ENCODE data around the gene WNT2.
"Not testable (repeated sequence)": the region's sequence is repeated elsewhere in the genome, so short reads cannot be mapped to it uniquely, and the experiment has no call there.

WNT2 gene

DNA sequence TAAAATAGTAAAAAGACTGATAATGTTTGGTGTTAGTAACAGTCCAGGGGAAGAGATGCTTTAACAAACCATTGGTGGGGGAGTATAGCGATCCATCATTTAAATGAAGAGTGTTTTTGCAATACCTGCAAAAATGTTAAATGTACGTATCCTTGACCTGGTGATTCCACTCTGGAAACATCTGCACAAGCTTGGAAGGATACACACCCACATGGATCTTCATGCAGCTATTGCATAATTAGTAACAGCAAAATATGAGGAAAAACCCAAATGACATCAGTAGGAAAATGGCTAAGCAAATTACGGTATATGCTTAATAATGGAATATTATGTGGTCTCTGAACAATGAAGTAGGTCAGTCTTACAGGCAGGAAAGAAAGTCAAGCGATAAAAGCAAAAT lies 20.5 kb downstream of the WNT2 start:
- no peak for DNase-seq

DNA sequence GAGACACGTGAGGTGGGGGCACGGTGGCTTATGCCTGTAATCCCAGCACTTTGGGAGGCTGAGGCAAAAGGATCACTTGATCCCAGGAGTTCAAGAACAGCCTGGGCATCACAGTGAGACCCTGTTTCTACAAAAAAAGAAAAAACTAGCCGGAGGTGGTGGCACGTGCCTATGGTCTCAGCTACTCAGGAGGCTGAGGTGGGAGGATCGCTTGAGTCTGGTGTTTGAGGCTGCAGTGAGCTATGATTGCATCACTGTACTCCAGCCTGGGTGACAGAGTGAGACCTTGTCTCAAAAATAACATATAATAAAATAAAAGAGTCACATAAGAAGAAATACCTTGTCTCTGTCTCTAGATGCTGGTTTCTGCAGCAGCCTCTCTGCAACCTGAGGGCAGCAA lies 22.4 kb downstream of the WNT2 start:
- DNase-seq = not testable (repeated sequence)

DNA sequence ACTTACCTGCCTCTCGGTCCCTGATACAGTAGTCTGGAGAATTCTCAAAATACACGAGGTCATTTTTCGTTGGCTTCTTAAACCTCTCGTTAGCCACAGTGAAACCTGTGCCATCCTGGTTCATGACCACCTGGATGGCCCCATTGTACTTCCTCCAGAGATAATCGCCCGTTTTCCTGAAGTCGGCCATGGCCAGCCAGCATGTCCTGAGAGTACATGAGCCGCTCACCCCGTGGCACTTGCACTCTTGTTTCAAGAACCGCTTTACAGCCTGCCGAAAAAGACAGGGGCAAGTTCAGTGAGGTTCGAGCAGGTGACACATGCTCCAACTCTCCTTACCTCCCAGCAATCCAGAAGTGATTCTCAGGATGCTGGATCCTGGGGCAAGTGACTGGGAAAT lies 25.3 kb downstream of the WNT2 start:
- DNase-seq = no peak

GRCh38 chr7:117296066-117296465 lies 26.8 kb downstream of the WNT2 start:
- no peak for DNase-seq

DNA sequence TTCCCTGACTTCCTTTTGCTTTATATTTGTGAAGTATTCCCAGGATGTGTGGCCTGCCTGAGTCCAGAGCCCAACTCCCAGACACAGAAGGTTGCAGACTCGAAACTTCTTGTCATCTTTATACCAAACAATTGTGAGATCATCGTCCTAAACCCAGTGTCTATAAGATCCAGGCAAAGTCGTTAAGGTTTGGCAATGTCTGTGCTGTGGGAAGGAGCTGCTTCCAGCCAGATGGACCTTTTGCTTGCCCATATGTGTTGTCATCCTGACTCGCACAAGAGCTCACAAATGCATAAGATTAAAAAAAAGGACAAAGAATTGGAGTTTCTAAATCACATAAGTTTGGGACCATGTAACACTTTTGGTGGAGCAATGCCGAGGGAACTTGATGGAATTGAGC lies 37.0 kb downstream of the WNT2 start:
- DNase-seq = no peak

GRCh38 chr7:117284692-117285091 lies 38.2 kb downstream of the WNT2 start:
- DNase-seq = no peak

- DNase-seq = no peak
These were observed 39.1 kb downstream of the WNT2 start for GRCh38 chr7:117283779-117284178.

DNA sequence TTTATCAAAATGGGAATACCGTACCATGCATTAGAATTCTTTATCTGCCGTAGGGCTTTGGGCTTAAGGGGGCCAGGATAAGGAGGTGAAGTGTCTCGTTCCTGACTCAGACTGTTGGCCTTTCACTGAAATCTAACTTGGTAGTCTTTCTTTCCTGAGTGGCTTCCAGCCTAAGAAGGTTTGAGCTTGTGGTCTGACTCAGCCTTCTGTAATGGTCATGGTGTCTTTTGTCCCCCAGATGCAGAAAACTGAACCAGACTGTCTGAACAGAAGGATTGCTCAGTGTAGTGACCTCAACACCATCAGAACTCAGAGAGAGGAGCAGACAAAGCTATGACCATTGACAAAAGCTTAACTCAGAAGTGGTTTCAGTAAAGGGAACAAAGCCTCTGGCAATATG lies 39.5 kb downstream of the WNT2 start:
- no peak for DNase-seq

DNA sequence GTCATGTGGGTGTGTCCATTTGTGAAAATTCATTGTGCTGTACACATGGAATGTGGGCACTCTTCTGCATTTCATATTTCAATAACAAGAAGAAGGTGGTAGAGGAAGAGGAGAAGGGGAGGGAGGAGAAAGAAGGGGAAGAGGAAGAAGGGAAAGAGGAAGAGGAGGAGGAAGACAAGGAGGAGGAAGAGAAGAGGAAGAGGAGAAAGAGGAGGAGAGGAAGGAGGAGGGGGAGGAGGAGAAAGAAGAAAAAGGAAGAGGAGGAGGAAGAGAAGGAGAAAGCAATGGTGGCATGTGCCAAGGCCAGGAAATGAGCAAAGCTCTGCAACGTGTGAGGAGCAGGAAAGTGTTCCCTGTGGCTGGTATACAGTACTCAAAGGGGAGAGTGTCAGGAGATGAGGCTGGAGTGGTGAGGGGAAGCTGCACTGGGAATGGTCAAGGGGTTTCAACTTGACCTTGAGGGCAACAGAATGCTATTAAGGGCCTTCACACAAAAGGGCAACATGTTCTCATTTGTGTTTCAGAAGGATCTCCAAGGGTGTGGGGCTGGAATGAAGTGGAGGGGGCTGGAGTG lies 40.5 kb downstream of the WNT2 start:
- no peak for DNase-seq

DNA sequence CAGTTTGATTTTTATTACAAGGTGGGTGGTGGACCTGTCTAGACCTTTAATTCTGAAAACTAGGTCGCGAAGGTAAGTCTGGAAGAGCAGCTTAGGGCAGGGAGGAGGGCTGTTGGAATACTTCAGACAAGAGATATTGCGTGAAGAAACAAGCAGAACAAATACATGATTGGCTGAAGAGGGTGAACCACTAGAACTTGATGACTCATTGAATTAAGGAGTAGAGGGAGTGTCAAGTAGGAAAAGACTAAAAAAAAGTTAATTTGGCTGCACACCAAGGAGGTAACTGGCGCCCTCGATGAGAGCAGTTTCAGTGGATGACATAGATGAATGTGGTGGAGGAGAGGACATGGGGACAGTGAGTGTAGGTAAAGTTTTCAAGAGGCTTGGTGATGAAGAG lies 41.3 kb downstream of the WNT2 start:
- no peak for DNase-seq

- DNase-seq = no peak
These were observed 42.8 kb downstream of the WNT2 start for GRCh38 chr7:117279931-117280557.

DNA sequence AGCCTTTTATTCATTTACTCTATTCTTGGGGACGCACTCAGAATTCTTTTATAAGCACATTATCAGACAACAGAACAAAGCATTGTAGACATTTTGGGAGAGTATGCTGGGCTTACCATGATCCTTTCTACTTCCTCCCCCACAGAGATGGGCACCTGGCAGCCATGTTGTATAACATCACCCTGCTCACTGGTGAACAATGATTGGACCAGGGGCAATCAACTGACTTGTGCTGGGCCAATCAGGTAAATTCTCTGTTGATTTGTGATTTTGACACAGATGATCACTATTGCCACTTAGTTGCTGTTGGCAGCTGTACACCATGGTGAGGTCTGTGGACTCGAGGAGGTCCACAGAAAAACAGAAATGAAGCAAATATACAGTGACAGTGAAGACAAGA lies 43.7 kb downstream of the WNT2 start:
- DNase-seq = no peak

DNA sequence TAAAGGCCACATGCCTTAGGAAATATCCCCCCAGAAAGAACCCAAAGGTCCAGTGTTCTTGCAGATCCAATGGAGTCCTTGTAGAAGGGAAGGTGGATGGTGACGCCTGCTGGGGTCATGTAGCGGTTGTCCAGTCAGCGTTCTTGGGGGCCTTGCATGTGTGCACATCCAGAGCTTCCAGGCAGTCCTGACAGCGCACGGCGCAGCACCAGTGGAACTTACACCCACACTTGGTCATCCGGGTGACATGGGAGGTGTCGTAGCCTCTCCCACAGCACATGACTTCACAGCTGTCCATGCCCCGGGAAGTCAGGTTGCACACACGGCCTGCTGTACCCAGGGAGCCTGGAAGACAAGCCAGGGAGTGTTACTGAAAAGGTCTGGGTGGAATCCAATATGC lies 44.8 kb downstream of the WNT2 start:
- no peak for DNase-seq

DNA sequence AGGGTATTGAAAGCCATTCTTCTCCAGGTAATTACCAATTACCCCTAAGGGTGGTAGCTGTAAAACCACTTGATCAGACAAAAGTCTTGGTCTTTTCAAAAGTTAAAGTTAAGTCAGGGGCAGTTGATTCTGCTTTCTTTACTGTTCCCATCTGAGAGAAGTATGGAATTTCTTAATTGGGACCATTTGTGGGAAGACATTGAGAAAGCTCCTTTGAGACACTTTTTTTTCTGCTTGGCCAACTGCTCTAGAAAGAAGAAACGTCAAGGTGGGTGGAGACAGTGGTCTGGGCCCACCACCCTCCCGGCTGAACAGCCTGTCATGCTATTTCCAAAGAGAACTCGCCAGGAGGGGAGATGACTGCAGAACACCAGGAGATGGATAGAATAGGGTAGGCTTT lies 45.3 kb downstream of the WNT2 start:
- DNase-seq = no peak

DNA sequence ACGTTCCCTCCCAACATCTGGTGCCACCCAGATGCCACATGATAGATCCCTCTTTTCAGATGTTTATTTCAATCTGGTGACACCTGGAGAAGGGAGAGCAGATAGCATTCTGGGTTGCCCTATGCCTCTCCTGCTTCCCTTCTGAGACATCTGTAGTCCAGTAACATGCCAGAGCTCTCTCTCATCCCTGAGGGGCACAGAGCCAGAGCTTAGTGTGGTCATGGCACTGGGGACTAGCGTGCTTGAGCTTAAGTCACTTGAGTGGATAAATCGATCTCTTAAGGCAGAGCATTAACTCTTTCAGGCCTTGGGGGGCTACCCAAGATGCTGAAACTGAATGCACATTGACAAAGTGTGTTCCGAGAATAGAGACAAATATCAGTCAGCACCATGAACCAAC lies 47.9 kb downstream of the WNT2 start:
- no peak for DNase-seq

GRCh38 chr7:117273814-117274225 lies 49.0 kb downstream of the WNT2 start:
- no peak for DNase-seq

GRCh38 chr7:117273325-117273724 lies 49.5 kb downstream of the WNT2 start:
- DNase-seq = no peak

DNA sequence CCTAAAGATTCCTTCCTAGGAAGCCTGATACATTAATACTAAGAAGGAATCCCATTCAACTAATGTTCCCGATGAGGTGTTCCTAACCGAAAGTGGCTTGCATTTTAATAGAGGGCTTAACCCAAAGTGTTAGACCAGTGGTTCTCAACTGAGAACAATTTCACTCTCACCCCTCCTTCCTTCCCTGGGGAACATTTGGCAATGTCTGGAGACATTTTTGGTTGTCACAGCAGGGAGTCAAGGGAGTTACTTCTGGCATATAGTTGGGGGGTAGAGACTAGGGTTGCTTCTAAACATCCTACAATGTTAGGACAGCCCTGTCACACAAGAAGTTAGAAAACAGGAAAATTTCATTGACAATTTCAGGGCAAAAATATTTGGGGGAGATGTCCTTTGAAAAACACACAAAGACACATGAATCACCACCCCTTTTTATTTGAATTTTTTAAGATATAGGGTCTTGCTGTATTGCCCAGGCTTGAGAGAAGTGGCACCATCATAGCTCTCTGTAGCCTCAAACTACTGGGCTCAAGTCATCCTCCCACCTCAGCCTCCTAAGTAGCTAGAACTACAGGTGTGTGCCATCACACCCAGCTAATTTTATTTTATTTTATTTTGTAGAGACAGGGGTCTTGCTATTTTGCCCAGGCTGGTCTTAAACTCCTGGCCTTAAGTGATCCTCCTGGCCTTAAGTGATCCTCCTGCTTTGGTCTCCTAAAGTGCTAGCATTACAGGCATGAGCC lies 50.7 kb downstream of the WNT2 start:
- DNase-seq = no peak

DNA sequence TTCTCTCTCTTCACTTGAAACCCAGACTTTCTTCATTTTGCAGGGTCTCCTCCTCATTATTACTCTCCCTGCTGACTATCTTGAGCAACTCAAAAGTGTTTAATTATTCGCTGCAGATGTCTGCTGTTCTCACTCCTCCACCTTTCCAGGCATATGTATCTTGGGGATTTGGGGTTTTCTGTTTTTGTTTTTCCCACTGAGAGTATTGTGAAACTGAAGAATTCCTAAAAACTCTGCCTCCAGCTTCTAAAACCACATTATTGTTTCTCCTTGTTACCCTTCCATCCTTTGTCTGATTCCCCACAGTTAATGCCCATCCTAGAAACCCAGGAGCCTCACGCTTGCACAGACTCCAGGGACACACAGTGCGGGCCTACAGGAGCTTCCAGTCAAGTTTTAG lies 51.3 kb downstream of the WNT2 start:
- DNase-seq = no peak

DNA sequence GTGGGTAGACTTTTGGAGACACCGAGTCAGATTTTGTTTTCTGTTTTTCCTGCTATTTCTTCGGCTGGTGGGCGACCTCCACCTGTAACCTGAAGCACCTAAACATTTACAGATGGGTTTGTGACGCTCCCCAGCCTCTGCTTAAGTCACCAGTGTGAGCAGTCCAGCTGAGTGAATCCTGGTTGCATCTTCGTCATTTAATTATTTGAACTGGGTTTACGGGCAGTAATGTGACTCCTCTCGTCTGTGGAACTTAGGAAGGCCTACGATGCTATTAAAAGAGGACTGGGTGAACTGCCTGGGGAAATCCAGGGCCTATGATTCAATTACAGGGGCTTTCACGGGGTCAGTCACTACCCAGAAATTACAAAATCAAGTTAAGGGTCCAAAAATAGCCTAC lies 52.5 kb downstream of the WNT2 start:
- DNase-seq = no peak

- no peak for DNase-seq
These were observed 53.0 kb downstream of the WNT2 start for GRCh38 chr7:117269886-117270285.

DNA sequence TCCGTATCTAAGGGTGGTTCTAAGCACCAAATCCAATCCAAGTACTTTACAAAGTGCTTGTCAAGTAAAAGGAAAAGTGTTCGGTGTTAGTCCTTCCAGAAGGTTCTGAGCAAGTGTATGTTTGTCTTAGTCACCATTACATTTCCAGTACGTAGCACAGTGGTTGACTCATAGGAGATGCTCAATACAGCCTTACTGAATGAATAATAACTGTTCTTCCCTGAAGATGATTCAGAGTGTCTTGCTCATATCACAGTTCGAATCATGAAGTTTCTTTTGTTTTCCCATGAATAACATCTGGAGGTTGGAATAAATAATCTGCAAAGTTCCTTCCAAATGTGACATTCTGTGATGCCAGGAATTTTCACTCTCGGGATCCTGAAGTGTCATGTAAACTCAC lies 53.4 kb downstream of the WNT2 start:
- DNase-seq = no peak

- DNase-seq = no peak
These were observed 58.1 kb downstream of the WNT2 start for GRCh38 chr7:117264716-117265115.

DNA sequence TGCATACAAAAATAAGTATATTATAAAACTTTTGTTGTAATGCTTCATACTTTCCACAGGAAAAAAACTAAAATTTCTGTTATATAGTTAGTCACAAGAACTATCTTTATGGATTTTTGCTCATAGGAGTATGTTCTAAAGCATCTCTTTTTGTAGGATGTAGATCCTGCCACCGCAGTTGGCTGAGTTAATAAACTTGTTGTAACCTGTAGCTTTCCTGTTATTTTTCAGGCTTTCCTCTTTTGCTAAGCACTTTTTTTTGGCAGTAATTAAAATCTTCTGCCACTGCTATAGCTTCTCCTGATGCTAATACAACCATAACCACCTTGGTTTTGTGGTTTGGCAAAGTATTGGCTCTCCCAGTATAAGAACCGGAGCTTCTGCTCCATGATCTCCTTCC lies 60.3 kb downstream of the WNT2 start:
- no peak for DNase-seq

DNA sequence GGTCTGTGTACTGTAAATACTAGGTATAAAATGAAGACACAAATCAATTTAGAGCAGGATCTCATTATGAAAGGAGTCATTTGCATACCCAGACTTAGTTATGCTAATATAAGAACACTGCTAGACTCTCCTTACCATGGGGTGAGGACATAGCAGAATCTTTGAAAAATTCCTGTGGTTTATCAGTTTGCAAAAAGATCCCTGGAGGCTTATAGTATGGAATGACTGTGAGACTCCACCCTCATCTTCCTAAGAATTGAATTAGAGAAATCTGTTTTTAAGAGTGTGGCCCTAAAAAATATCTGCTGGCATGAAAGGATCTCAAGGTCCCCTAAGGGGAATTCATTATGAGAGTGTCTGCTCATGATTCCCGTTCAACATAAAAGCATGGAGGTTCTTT lies 63.2 kb downstream of the WNT2 start:
- no peak for DNase-seq

All from stimulated activated CD4-positive, alpha-beta T cell treated with anti-CD3 and anti-CD28 coated beads, Interleukin-4, amount 100 ng/mL, for 1 hour (primary cell).